HG02981 (cell line): Measurements from ENCODE around the gene RNASEH2B.
A peak's percentile ranks its signal among the peaks of the same experiment; 100 is the strongest.

Experiments
- ATAC-seq: cut with Tn5 transposase; IDR thresholded peaks from one replicate; pipeline ENCODE4 v1.9.1; 2021; ENCODE audit warnings: mild to moderate bottlenecking, moderate library complexity; ENCODE audit not compliant: unreplicated experiment

Gene RNASEH2B

DNA sequence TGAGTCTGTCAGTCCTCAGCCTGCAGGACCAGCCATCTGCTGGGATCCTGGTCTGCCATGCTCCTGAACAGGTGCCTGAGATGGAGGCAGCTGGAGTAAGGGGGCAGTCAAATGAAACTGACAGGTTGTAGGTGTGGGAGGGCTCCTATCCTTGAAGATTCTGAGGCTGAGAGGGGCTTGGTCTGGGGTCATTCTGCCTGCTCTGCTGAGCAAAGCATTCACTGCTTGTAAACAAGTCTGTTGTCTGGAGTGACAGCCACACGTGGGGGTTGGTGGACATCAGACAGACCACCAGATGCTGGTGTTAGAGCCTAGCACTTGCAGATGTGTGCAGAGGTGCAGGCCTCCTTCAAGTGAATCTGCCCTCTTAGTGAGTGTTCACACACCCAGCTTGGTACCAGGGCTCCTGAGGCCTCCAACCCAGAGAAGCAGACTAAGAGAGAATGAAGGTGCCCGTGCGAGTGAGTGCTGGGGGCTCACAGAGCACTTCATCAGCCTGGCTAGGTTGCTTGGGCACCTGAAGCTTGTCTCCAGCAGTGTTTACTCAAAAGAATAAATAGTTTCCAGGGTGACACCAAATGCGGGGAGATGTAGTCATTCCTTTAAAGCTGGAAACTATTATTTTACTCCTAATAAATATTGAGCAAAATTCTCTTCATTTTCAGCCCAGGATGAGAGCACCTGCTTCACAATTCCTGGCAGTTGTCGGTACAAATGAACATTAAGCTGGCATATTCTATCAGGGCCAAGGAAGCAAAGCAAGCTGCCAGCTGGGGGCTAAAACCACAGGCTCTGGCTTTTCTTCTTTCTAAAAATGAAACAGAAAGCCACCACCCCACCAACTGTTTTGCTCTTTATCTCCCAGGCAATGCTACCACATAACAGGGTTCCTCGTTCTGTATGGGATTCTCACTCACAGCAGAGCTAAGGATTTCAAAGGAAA, 82.3 kb downstream of the RNASEH2B start:
- peak; percentile 89 for ATAC-seq

DNA sequence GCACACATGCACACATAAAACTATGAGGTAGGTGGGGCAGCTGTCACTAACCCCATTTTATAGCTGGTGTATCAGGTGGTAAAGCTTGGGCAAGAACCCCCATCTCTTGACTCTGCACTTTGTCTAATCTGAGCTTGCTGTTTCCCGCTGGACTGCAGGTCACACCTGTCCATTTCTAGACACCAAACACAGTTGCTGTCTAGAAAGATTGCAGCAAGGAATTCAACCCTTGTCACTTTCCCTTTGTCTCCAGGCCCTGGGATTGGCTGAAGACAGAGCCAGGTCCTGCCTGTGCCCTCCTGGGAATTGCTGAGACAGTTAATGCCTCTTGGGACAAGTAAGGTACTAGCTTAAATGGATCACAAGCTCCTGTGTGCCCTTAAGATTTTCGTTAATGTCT, 83.8 kb downstream of the RNASEH2B start:
- no peak for ATAC-seq

- no peak for ATAC-seq
Observed at GRCh38 chr13:50993934-50994333, 84.3 kb downstream of the RNASEH2B start.

- ATAC-seq, result no peak
Observed at GRCh38 chr13:50994651-50995050, 85.1 kb downstream of the RNASEH2B start.

- no peak for ATAC-seq
Observed at GRCh38 chr13:50995854-50996253, 86.3 kb downstream of the RNASEH2B start.

DNA sequence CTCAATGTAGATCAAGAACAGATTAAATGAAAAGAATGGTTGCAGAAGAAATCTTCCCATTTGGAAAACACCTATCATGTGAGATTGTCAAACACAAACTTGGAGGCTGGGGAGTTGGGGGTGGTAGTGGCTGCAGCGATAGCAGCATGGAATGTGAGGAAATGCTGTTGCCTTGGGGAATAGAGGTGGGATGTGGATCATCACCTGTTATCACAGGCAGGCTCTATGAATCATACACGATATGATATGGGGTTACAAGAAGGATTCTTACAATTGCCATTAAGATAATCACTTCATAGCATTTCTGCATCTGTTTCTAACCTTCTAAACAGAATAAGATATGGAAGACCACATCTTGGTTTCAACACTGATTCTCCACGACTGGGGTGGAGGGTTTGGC, 88.7 kb downstream of the RNASEH2B start:
- no peak for ATAC-seq

DNA sequence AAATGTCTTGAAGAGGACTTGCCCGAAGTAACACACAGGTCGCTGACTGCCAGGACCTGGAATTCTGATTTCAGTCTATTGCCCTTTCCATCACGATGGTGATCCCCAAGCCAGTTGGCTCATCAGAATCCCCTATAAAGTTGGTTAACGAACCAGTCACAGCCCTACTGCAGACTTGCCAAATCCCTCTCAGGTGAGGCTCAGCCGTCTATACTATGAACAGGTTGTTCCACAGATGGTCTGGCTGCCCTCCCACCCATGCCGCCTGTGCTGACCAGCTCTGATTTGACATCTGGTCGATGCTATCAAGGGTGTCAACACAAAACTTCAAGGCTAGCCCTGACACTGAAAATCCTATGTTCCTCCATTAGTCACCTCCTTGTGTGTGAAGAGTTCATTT, 90.0 kb downstream of the RNASEH2B start:
- no peak for ATAC-seq

- no peak for ATAC-seq
Observed at GRCh38 chr13:51000061-51000460, 90.5 kb downstream of the RNASEH2B start.

- no peak for ATAC-seq
Observed at GRCh38 chr13:51000571-51001260, 91.1 kb downstream of the RNASEH2B start.

DNA sequence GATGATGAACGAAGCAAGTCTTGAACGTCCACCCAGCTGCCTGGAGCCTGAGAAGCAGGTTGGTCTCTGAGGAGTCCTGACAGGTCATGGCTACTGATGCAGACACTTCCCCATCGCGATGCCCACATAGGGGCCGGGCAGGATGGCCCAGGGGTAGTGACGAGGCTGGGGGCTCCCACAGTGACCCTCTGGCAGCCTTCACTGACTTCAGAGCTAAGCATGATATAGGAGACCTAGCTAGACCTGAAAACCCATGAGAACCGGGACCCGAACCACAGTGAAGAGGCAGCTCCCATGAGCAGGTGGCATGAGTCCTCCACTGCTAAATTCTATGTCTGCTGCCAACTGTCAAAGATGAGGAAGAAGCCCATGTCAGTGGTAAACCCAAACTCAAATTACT, 91.7 kb downstream of the RNASEH2B start:
- no peak for ATAC-seq

- ATAC-seq, result no peak
Observed at GRCh38 chr13:51002736-51003135, 93.1 kb downstream of the RNASEH2B start.

- no peak for ATAC-seq
Observed at GRCh38 chr13:51003642-51004041, 94.1 kb downstream of the RNASEH2B start.

DNA sequence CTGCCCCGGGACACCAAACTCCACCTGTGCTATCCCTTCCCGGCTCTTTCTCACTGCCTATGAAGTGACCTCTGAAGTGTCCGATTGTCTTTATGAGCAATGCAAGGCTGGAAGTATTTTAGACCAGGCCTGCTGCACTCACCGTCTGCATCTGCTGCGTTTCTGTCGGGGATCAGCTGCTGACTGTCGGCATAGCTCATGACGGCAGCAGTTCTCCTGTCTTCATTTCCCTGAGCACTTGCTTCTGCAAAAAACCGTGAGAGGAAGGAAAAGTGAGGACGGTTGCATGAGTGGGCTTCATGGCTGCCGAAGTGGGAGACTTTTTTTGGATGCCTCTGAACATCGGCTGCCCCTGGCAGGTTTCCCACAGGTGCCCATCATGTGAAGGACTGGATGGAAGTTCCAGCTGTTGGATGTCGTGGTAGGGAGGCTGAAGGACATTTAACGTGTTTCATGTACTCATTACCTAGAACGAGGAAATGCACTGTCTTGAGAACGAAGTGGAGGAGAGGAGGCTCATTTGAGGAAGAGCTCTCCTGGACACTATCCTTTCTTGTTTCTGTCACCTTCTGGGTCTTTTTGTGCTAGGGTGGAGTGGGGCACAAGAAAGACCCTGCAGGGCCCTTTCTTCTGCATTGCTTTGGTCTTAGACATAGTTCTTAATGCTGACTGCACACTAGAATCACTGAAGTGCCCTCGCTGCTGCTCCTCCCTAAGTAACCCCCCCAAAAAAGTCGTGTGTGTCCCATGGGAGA, 94.7 kb downstream of the RNASEH2B start:
- no peak for ATAC-seq

- no peak for ATAC-seq
Observed at GRCh38 chr13:51004918-51005460, 95.4 kb downstream of the RNASEH2B start.

DNA sequence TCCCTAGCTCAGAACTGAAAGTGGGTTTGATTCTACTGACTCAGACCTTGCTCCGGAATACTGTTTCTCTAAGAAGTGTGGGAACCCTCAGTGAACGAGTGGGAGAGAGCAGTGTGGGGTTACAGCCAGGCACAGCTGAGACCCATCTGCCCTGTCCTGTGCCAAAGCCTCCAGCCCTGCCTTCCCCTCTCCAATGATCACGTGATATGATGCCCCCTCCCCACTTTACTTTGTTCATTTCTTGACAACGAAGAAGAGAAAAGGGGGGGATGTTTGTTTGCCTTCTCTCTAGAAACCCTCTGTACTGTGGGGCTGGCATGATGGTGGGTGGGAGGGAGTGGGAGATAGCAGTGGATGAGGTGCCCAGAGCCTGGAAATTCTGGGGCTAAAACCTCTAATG, 96.0 kb downstream of the RNASEH2B start:
- ATAC-seq, result no peak
